Measurements from ENCODE around the gene C14orf132.
"Not testable (repeated sequence)": the region's sequence is repeated elsewhere in the genome, so short reads cannot be mapped to it uniquely, and the experiment has no call there.

The C14orf132 gene

GRCh38 chr14:96058576-96059200 is 19.5 kb downstream of the C14orf132 start:
- DNase-seq, result no peak

DNA sequence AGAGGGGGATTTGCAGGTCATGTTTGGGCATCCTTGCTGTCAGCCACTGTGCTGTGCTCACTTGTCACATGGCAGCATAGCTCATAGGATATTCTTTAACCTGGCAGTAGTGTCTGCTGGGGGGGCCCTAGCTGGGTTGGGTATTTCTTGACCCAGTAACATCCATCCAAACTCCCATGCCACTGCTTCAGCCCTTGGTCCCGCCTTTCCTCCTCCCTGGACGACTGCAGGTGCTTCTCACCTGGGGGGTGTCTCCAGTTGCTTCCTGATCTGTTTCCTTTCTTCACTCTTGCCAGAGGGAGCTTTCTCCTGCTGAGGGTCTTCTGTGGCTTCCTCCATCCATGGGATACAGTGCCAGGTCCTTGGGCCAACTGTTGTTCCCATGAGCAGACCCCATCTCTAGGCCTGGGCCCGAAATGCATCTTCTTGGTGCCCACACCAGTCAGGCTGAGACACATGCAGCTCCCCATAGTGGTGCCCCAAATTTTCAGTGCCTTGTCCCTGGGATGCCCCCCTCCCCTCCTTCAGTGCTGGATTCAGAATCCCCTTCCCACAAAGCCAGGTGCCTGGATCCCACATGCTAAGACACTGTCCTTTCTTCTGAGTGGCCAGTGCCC is 20.5 kb downstream of the C14orf132 start:
- no peak for DNase-seq

DNA sequence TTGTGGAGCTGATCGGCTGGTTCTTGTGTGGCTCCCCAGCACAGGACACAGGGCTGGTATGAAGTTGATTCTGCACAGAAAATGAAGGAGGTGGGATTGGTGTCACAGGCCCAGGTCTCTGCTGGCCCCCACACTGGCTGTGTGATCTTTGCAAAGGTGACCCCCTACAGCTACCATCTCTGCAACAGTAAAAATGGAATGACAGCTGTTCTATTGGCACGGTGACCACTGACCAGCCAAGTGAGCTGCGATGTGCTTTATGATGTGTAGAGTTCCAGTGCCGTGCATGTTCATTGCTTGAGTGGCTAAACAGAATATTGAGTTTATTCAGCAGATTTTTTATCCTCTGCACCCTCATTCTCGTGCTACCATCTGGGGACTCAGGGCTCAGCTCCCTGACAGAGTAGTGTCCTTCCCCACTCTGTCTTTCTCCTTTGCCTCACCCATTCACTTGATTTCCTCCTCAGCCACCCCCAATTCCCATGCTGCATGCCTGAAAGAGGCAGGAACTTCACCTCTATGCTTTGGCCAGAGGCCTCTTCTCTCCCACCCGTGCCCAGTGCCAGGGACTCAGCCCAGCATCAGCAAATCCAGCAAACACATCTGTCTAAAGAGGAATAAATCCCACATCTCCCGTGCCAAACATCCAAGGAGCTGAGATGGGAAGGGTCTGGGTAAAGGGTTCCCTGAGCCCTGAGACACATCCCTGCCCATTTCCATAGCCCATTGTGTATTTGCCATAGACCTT is 21.2 kb downstream of the C14orf132 start:
- DNase-seq, result no peak

DNA sequence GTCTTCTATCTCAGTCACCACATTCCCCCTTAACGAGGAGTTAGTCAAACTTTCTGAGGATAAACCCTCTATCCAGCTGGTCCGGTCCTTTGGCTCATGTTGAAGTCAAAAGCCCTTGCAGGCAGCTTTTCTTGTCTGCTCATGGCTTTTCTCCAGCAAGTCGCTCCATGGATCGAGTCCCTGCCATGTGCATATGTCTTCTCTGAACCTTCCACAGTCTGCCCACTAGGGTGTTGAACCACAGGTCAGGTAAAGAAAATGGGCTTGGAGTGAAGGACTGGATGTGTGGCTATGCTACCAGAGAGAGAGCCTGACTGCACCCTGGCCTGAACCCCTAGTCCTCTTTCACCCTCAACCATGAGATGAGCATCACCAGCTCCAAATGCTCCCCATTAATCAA is 22.8 kb downstream of the C14orf132 start:
- no peak for DNase-seq

DNA sequence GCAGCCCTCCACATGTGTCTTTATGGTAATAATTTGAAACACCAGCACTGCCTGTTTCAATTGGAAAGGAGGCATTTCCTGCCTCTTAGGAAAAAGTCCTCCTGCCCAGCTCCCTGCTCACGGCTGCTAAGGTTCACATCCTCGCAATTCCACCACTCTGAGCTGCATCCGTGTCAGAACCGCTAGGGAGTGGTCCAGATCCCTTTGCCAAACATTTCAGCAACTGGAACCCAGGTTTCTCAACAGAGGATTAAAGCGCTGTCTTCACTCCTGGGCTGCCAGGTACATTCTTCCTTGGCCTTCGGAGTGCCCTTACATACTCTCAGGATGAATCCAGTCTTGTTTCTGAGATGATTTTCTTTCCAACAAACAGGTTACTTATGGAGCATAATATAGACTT is 23.3 kb downstream of the C14orf132 start:
- DNase-seq, result no peak

DNA sequence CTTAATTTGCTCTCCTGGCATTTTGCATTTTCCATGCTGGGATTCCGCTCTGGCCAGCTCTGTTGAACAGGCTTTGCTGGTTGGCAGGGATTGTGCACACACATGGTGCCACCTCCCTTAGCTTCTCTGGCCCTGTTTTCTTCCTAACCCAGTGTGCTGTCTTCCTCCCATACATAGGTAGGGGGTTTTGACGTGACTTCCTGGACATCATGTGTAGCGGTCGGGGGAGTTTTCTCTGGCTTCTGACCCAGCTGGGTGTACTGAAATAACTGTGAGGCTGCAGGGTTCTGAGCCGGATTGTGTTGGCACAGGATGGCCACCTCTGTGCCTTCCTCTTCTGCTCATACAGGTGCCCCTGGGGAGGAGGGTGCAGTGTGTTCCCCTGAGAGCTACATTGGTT is 25.7 kb downstream of the C14orf132 start:
- no peak for DNase-seq

- peak in 13 of 56 donors; percentile 19 to 60 (median 31) for DNase-seq
Observed at GRCh38 chr14:96065661-96066459, 26.7 kb downstream of the C14orf132 start.

DNA sequence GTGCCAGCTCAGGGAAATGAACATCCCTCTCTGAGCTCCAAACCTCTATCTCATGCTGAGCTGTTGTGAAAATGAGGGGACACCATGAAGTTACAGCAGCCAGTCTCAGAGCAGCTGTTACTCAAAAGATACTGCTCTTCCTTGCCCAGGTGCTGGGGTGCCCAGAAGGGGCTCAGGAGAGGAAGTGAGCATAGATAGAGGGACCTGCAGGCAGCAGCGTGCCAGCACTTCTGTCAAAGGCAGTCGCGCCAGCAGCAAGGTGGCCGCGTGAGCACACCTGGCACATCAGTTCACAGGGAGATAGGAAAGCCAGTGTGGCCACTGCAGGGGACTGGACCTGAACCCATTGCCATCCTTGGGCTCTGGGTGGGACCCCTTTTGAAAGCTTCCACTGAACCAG is 27.8 kb downstream of the C14orf132 start:
- no peak for DNase-seq

GRCh38 chr14:96067985-96068930 is 29.1 kb downstream of the C14orf132 start:
- peak in 8 of 56 donors; percentile 9 to 49 (median 24) for DNase-seq

- DNase-seq, result no peak
Observed at GRCh38 chr14:96069421-96069820, 30.3 kb downstream of the C14orf132 start.

- no peak for DNase-seq
Observed at GRCh38 chr14:96071561-96071960, 32.4 kb downstream of the C14orf132 start.

GRCh38 chr14:96072076-96072475 is 32.9 kb downstream of the C14orf132 start:
- DNase-seq, result no peak

DNA sequence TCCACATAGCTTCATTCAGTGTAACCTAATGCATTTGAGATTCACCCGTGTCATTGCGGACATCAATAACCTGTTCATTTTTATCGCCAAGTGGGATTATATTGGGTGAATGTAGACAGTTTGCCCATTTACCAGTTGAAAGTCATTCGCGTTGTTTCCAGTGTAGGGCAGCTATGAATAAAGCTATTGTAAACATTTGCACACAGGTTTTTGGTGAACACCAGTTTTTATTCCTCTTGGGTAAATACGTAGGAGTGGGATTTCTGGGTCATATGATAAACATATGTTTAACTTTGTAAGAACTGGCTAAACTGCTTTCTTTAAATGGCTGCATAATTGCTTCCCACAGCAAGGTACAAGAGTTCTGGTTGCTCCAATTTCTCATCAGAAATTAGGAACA is 33.6 kb downstream of the C14orf132 start:
- DNase-seq, result no peak

DNA sequence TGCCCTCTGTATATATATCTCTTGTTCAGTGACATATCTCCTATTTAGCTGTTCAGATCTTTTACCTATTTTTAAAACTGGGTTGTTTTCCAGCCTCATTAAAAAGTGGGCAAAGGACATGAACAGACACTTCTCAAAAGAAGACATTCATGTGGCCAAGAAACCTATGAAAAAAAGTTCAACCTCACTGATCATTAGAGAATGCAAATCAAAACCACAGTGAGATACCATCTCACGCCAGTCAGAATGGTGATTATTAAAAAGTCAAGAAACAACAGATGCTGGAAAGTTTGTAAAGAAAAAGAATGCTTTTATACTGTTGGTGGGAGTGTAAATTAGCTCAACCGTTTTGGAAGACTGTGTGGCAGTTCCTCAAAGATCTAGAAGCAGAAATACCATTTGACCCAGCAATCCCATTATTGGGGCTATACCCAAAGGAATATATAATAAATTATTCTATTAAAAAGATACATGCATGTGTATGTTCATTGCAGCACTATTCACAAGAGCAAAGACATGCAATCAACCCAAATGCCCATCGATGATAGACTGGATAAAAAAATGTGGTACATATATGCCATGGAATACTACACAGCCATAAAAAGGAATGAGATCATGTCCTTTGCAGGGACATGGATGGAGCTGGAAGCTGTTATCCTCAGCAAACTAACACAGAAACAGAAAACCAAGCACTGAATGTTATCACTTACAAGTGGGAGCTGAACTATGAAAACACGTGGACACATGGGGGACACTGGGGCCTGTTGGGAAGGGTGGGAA is 34.3 kb downstream of the C14orf132 start:
- not testable (repeated sequence) for DNase-seq

- DNase-seq, result peak in 1 of 56 donors; percentile 7
Observed at GRCh38 chr14:96077983-96078624, 38.9 kb downstream of the C14orf132 start.

- no peak for DNase-seq
Observed at GRCh38 chr14:96078625-96079016, 39.5 kb downstream of the C14orf132 start.

DNA sequence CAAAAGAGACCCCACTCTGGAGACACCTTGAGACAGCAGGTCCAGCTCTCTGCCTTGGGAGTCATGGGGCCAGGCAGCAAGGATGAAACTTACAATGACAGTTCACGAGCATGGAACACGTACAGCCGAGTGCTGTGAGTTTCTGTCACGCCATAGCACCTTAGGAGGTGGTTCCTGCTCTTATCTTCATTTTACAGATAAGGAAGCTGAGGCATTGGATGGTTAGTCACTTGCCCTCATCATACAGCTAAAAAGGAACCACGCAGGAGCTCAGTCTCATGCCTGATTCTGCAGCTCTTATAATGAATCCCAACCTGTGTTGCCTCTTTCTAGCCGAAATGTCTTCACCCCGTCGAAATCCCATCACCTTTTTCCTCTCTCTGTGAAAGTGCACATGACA is 39.9 kb downstream of the C14orf132 start:
- no peak for DNase-seq

- DNase-seq, result no peak
Observed at GRCh38 chr14:96080571-96080970, 41.4 kb downstream of the C14orf132 start.

DNA sequence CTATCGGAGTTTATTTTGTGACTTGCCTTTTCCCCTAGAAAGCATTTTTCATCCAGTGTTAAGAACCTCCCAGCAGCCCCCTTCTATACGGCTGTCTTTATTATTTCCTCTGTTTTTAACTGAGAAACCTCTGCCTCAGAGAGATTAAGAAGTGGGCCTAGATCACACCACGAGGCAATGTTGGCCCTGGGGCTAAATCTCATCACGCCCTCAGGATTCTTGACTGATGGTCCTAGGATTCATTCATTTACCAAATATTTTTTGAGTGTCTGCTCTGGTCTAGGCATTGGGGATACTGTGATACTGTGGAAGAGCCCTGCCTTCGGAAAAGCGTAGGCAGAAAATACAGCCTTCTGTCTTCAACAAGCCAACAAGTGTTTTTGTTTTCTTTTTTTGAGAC is 42.1 kb downstream of the C14orf132 start:
- no peak for DNase-seq

All from amygdala (tissue), 56 donors.